Endothelial cell (in vitro differentiated cells): Measurements from ENCODE around the gene CCDC149. TPM values are rescaled to one million over a fixed set of nuclear protein-coding genes. Genes with fewer than 3 reads are reported as not detected.

Experiments used
- DNase-seq: peaks from one replicate; pipeline ENCODE4 v3.0.0; 2021; ENCODE audit warnings: low spot score
- H3K27ac Mint-ChIP-seq: one replicate; pipeline ENCODE4 v1.8.0; 2021; ENCODE audit warnings: mixed read lengths, inconsistent platforms; ENCODE audit not compliant: unreplicated experiment
- H3K27me3 Mint-ChIP-seq: one replicate; pipeline ENCODE4 v1.8.0; 2021; ENCODE audit warnings: mild to moderate bottlenecking, moderate library complexity, mixed read lengths, inconsistent platforms; ENCODE audit not compliant: unreplicated experiment
- H3K36me3 Mint-ChIP-seq: one replicate; pipeline ENCODE4 v1.8.0; 2021; ENCODE audit warnings: mild to moderate bottlenecking, low read depth, mixed read lengths, inconsistent platforms; ENCODE audit not compliant: unreplicated experiment
- H3K4me1 Mint-ChIP-seq: one replicate; pipeline ENCODE4 v1.8.0; 2021; ENCODE audit warnings: mild to moderate bottlenecking, mixed read lengths, inconsistent platforms; ENCODE audit not compliant: unreplicated experiment
- H3K4me3 Mint-ChIP-seq: one replicate; pipeline ENCODE4 v1.8.0; 2021; ENCODE audit warnings: mild to moderate bottlenecking, mixed read lengths, inconsistent platforms; ENCODE audit not compliant: unreplicated experiment
- H3K9me3 Mint-ChIP-seq: one replicate; pipeline ENCODE4 v1.8.0; 2021; ENCODE audit warnings: mixed read lengths, inconsistent platforms; ENCODE audit not compliant: unreplicated experiment
- CTCF ChIP-seq: fragments of 200-600 bp; sonication (generic); IDR thresholded peaks from one replicate; pipeline ENCODE4 v1.5.0; 2021; ENCODE audit warnings: antibody characterized with exemption; ENCODE audit not compliant: unreplicated experiment
- total RNA-seq: library from RNA; stranded (reverse); fragmentation: NEBNext Ultra II Directional; extraction: Animal tissue kit (Norgen Biotek cat#: 25700); gene quantifications from one replicate; pipeline ENCODE4 v1.2.1, GENCODE V29; 2021; ENCODE audit not compliant: unreplicated experiment

The CCDC149 gene
- total RNA-seq, 1 donor from 2014 or later: 4.0 TPM

GRCh38 chr4:24920008-24920407 lies 7.2 kb upstream of the CCDC149 start:
- no peak for TF ChIP-seq CTCF
- Mint-ChIP-seq H3K9me3 (no peaks in the 10 kb centered on the region), H3K4me3 (no peak overlapping the region), H3K27ac (no peak overlapping the region), H3K27me3 (no peaks in the 10 kb centered on the region), H3K36me3 (no peaks in the 10 kb centered on the region), H3K4me1 (no peaks in the 10 kb centered on the region)
- no peak for DNase-seq

GRCh38 chr4:24917076-24917856 lies 4.4 kb upstream of the CCDC149 start:
- peaks cover 3% of the 10 kb centered on the region for H3K4me1 Mint-ChIP-seq
- no peaks in the 10 kb centered on the region for H3K9me3 Mint-ChIP-seq
- TF ChIP-seq CTCF: no peak
- H3K4me3 Mint-ChIP-seq: no peak overlapping the region
- DNase-seq: no peak
- H3K36me3 Mint-ChIP-seq: peaks cover 3% of the 10 kb centered on the region
- H3K27me3 Mint-ChIP-seq: peaks cover 2% of the 10 kb centered on the region
- no peak overlapping the region for H3K27ac Mint-ChIP-seq

GRCh38 chr4:24915121-24915922 lies 2.5 kb upstream of the CCDC149 start:
- no peak overlapping the region for H3K27ac Mint-ChIP-seq
- peaks cover 8% of the 10 kb centered on the region for H3K36me3 Mint-ChIP-seq
- H3K9me3 Mint-ChIP-seq: no peaks in the 10 kb centered on the region
- peaks cover 15% of the 10 kb centered on the region for H3K27me3 Mint-ChIP-seq
- peaks cover 7% of the 10 kb centered on the region for H3K4me1 Mint-ChIP-seq
- no peak for DNase-seq
- no peak for TF ChIP-seq CTCF
- no peak overlapping the region for H3K4me3 Mint-ChIP-seq

GRCh38 chr4:24914460-24914859 lies 1.6 kb upstream of the CCDC149 start:
- Mint-ChIP-seq H3K27ac (no peak overlapping the region), H3K4me1 (peaks cover 7% of the 10 kb centered on the region), H3K36me3 (peaks cover 16% of the 10 kb centered on the region), H3K9me3 (peaks cover 5% of the 10 kb centered on the region), H3K4me3 (no peak overlapping the region), H3K27me3 (peaks cover 15% of the 10 kb centered on the region)
- no peak for DNase-seq
- TF ChIP-seq CTCF: no peak

GRCh38 chr4:24913119-24913485 lies 260 bp upstream of the CCDC149 start:
- H3K27ac Mint-ChIP-seq: peak overlapping the region; percentile 84
- H3K27me3 Mint-ChIP-seq: peaks cover 15% of the 10 kb centered on the region
- peaks cover 5% of the 10 kb centered on the region for H3K9me3 Mint-ChIP-seq
- H3K4me1 Mint-ChIP-seq: peaks cover 7% of the 10 kb centered on the region
- H3K36me3 Mint-ChIP-seq: peaks cover 17% of the 10 kb centered on the region
- DNase-seq: no peak
- H3K4me3 Mint-ChIP-seq: peak overlapping the region; percentile 94
- TF ChIP-seq CTCF: no peak
